Psoas muscle (tissue), 8 donors: ENCODE data around the gene LCP2. TPM values are rescaled to one million over a fixed set of nuclear protein-coding genes. Genes with fewer than 3 reads are reported as not detected.

Experiments
- ATAC-seq, 4 donors: fragments of 200-7000 bp; cut with Tn5 transposase; one replicate each; pipeline ENCODE4 v1.9.1; 2020; ENCODE audit warnings: moderate library complexity in 3 of 4, mild to moderate bottlenecking in 2 of 4
- DNase-seq, 2 donors: peaks; one replicate each; pipeline ENCODE4 v3.0.0-alpha.2; 2020
- H3K27ac ChIP-seq: fragments of 200-600 bp; one replicate; pipeline ENCODE4 v1.8.0; 2022
- H3K27me3 ChIP-seq, 3 donors: fragments of 200-600 bp in 1 of 3; one replicate each; pipeline versions ENCODE4 v1.6.1 to v1.8.0; 2013 to 2022; ENCODE audit warnings: low read length in 2 of 3, mild to moderate bottlenecking in 2 of 3, moderate library complexity in 1 of 3; ENCODE audit not compliant: insufficient read depth in 3 of 3
- H3K36me3 ChIP-seq, 2 donors: fragments of 200-600 bp in 1 of 2; one replicate each; pipeline versions ENCODE4 v1.6.1 to v1.8.0; 2013 to 2022; ENCODE audit warnings: low read depth in 1 of 2, mild to moderate bottlenecking in 1 of 2, moderate library complexity in 1 of 2; ENCODE audit not compliant: insufficient read depth in 1 of 2
- H3K4me1 ChIP-seq: fragments of 200-600 bp; one replicate; pipeline ENCODE4 v1.8.0; 2022
- H3K4me3 ChIP-seq: fragments of 200-600 bp; one replicate; pipeline ENCODE4 v1.8.0; 2022; ENCODE audit warnings: mild to moderate bottlenecking
- H3K9me3 ChIP-seq: fragments of 200-600 bp; one replicate; pipeline ENCODE4 v1.8.0; 2022
- CTCF ChIP-seq: fragments of 200-600 bp; IDR thresholded peaks from one replicate; pipeline ENCODE4 v1.8.0; 2022; ENCODE audit warnings: antibody characterized with exemption
- WGBS, 3 donors: extraction: QIAGEN DNeasy Blood & Tissue Kit; methylation state at CpG; one replicate each; pipeline versions ENCODE4 v1.1.6 to v1.1.7; 2013; 5-methylcytosine and 5-hydroxymethylcytosine counted together
- intact Hi-C, 2 donors: fragments of 100-400 bp; cut with DNase I; formaldehyde crosslinking; loops; one replicate each; pipeline versions ENCODE4 v1.11.0 to v1.14.2; 2022
- polyA plus RNA-seq, 3 donors: library from polyadenylated mRNA; stranded (reverse); fragments of 200-250 nt; gene quantifications; one replicate each; pipeline ENCODE4 v1.2.3, GENCODE V29; 2013
- total RNA-seq, 4 donors: library from RNA; stranded (reverse); fragmentation: NEBNext Ultra II Directional in 2 of 4; extraction: Animal tissue kit (Norgen Biotek cat#: 25700) in 2 of 4; gene quantifications; one replicate each; pipeline versions ENCODE4 v1.2.1 to v1.2.4, GENCODE V29; 2021 to 2023
- donor health status: healthy with polysubstance abuse.
- donor health status: DM: no; HTN: no; CAD: no; lungs with moderate emphysema.
- donor health status: Bipolar disorder and iron deficiency.
- donor health status: healthy.
- donor health status: DM: yes; HTN: yes; CAD: no.
- donor health status: DM: no; HTN: no; CAD: no.
- donor health status: DM: no; HTN: no; CAD: no.
- donor health status: DM: yes; HTN: yes; CAD: no.

Gene LCP2
- total and polyA plus RNA-seq, 7 donors = 0.76 to 6.0 (median 4.2) TPM

GRCh38 chr5:170265522-170265921, 32.1 kb downstream of the LCP2 start:
- H3K4me1 ChIP-seq = no peaks in the 10 kb centered on the region
- H3K36me3 ChIP-seq = peaks cover 0 to 4% of the 10 kb centered on the region in 2 donors
- no peak overlapping the region for H3K27ac ChIP-seq
- H3K27me3 ChIP-seq = peaks cover 0 to 4% (median 1%) of the 10 kb centered on the region in 3 donors
- TF ChIP-seq CTCF = no peak
- no peak overlapping the region for H3K4me3 ChIP-seq
- DNase-seq = peak; percentile 30 to 66
- ATAC-seq = peak in 3 of 4 donors; percentile 25 to 71 (median 44)
- no peaks in the 10 kb centered on the region for H3K9me3 ChIP-seq
- 20 to 26% (median 24%) methylated on average over 5 of the region's 5 CpGs for WGBS, 3 donors
- intact Hi-C loops = loop anchor here (5.0 kb wide), 4 partner anchors 72 to 367 kb away; no protein-coding TSS in a partner anchor

GRCh38 chr5:170263906-170264305, 33.7 kb downstream of the LCP2 start:
- Histone ChIP-seq H3K27me3 (peaks cover 0 to 4% (median 1%) of the 10 kb centered on the region in 3 donors), H3K36me3 (peaks cover 0 to 6% of the 10 kb centered on the region in 2 donors), H3K4me1 (no peaks in the 10 kb centered on the region), H3K9me3 (no peaks in the 10 kb centered on the region), H3K27ac (no peak overlapping the region), H3K4me3 (no peak overlapping the region)
- DNase-seq = no peak
- intact Hi-C loops = no loop called here
- no peak for TF ChIP-seq CTCF
- no peak for ATAC-seq
- 76 to 81% (median 78%) methylated on average over 4 of the region's 4 CpGs for WGBS, 3 donors

- Histone ChIP-seq H3K27me3 (peaks cover 0 to 4% (median 1%) of the 10 kb centered on the region in 3 donors), H3K27ac (no peak overlapping the region), H3K4me3 (no peak overlapping the region), H3K36me3 (peaks cover 0 to 16% of the 10 kb centered on the region in 2 donors), H3K4me1 (no peaks in the 10 kb centered on the region), H3K9me3 (no peaks in the 10 kb centered on the region)
- WGBS, 3 donors = 85 to 88% (median 88%) methylated on average over 15 of the region's 15 CpGs
- no peak for TF ChIP-seq CTCF
- intact Hi-C loops = no loop called here
- DNase-seq = no peak
- ATAC-seq = no peak
These were observed 35.2 kb downstream of the LCP2 start for GRCh38 chr5:170262061-170263045.

GRCh38 chr5:170261528-170262043, 36.0 kb downstream of the LCP2 start:
- DNase-seq (no peak), ATAC-seq (no peak)
- TF ChIP-seq CTCF = no peak
- intact Hi-C loops = no loop called here
- H3K27me3 ChIP-seq = peaks cover 0 to 4% (median 1%) of the 10 kb centered on the region in 3 donors
- H3K27ac ChIP-seq = no peak overlapping the region
- H3K36me3 ChIP-seq = peaks cover 0 to 16% of the 10 kb centered on the region in 2 donors
- no peaks in the 10 kb centered on the region for H3K9me3 ChIP-seq
- 57 to 78% (median 77%) methylated on average over 3 of the region's 3 CpGs for WGBS, 3 donors
- H3K4me1 ChIP-seq = no peaks in the 10 kb centered on the region
- H3K4me3 ChIP-seq = no peak overlapping the region
